Measurements from ENCODE around the gene PACRG.

The PACRG gene

GRCh38 chr6:162710936-162711335, 16.8 kb upstream of the PACRG start:
- no peak for DNase-seq

DNA sequence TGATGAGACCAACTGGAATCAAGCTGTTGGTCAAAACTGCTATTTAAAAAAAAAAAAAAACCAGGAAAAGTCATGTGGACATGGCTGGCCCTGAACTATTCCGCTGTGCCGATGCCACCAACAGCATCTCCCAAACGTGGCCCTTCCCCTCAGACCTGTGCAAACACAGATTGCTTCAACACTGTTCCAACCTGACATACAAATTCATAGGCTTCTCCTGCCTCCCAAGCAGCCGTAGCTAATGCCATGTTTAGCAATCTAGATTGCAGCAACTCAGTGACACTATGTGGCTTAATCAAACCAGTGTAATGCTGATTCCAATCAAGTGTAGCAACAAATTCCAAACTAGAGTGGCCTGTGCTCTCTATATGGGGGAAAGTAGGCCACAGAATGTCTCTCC, 16.4 kb upstream of the PACRG start:
- no peak for DNase-seq

GRCh38 chr6:162712694-162713093, 15.1 kb upstream of the PACRG start:
- no peak for DNase-seq

DNA sequence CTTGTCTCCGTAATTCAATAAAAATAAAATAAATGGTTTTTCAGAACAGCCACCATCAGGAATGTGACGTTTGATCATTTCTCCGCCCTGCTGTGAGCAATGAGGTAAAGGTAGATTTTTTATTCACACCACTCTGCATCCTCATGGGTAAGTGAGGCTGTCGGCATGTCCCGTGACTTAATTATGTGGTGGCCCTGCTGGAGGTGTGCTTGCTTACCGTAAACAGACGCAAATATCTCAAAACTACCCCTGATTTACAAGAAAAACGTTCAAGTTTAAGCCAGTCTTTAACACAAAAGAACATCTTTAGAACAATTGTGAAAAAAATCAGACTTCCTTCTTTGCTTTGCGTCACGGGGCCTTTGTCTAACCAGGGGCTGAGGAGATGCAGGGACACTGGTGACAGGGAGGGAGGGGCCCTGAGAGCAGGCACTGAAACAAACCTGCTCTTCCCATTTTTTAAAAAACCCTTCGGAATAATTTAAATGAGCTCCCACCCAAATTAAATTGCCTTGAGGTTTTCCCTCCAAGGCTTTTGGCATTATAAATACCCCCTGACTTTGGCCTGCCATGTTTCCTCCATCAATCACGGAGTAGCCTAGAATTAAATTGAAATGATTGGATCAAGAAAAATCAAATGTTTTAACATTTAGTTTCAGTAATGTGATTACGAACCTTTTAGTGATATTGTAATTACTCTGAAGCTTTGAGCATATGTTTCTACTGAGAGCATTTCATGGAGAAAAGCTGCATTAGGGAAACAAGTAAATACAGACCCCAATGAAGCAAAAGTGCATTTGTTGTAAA, 13.6 kb upstream of the PACRG start:
- no peak for DNase-seq

- no peak for DNase-seq
Measured at GRCh38 chr6:162715601-162716000, 12.2 kb upstream of the PACRG start.

DNA sequence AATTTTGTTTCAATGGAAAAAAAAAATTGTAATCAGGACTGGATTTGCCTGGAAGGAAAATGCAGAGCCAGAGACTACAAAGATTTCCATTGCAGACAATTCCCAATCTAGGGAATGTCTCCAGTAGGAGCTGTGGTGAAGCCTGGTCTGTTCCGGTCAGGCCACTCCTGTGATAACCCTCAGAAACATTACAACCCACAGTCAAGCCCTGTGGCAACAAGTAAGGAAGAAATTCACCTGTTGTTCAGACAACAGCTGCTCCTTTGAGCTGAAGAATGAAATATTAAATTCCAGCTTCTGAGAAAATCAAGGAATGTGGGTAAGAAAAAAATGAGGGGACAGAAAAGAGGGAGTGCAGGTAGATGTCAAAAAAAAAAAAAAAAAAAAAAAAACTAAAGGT, 8.2 kb upstream of the PACRG start:
- no peak for DNase-seq

GRCh38 chr6:162721404-162721687, 6.4 kb upstream of the PACRG start:
- no peak for DNase-seq

- no peak for DNase-seq
Measured at GRCh38 chr6:162722226-162722625, 5.5 kb upstream of the PACRG start.

- DNase-seq: no peak
Measured at GRCh38 chr6:162722633-162723032, 5.1 kb upstream of the PACRG start.

- no peak for DNase-seq
Measured at GRCh38 chr6:162726947-162727321, 840 bp upstream of the PACRG start.

- DNase-seq: no peak
Measured at GRCh38 chr6:162728197-162728596, 423 bp downstream of the PACRG start.

GRCh38 chr6:162728706-162729105, 932 bp downstream of the PACRG start:
- no peak for DNase-seq

DNA sequence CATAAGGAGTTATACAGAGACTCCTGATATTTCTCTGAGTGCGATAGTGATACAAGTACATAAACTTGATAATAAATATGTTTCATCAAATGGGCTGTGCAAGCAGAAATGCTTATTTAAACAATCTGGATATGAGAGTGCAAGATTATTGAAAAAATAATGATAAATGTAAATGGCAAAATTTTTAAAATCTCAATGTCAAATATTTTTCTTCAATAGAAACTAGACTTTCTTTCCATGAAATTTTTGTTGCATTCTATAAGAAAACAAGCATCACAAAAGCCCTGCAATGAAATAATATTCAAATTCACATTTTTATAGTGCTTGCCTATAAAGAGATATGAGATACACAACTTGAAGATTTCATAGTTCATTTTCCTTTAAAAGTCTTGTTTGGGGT, 2.7 kb downstream of the PACRG start:
- no peak for DNase-seq

DNA sequence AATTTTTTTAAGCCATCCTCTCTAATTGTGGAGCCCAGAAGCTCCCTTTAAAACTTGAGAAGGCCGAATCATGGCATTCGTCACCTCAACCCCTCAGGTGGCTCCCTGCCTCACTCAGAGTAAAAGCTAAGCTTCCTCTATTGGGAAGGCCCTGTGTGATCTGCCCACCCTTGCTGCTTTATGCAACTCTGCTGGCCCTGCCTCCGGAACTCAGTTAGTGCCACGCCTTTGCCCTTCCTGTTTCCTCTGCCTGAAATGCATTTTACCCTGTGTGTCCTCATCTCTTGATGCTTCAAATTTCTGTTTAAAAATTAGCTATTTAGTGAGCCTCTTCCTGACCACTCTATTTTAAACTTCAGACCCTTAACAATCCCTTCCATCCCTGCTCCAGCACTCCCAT, 5.7 kb downstream of the PACRG start:
- DNase-seq: no peak

- no peak for DNase-seq
Measured at GRCh38 chr6:162736961-162737360, 9.2 kb downstream of the PACRG start.

DNA sequence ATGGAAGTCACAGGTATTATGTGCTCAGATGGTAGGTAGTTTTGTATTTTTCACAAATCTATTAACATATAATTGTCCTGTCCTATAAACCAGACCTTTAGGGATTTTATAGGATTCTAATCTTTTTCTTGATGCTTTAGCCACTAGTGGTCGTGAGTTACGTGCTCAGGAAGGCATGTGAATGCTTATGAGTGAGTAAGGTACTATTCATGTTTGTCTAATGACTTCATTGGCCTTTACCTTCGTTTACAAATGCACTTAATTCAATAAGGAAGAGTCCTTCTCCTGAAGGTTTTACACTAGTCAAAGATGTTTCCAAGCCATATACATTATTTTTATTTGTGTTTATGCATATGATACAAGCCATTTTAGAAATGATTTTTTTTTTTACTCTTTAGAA, 23.0 kb downstream of the PACRG start:
- DNase-seq: no peak

GRCh38 chr6:162751211-162751859, 23.6 kb downstream of the PACRG start:
- no peak for DNase-seq

DNA sequence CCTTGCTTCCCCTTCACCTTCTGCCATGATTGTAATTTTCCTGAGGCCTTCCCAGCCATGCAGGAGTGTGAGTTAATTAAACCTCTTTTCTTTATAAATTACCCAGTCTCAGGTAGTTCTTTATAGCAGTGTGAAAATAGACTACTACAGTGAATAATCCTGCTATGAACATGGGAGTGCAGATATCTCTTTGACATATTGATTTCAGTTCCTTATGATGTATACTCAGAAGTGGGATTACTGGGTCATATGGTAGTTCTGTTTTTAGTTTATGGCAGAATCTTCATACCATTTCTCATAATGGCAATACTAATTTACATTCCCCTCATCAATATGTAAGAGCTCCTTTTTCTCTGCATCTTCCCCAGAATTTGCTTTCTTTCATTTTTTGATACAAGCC, 26.0 kb downstream of the PACRG start:
- no peak for DNase-seq

- no peak for DNase-seq
Measured at GRCh38 chr6:162770136-162770535, 42.4 kb downstream of the PACRG start.

DNA sequence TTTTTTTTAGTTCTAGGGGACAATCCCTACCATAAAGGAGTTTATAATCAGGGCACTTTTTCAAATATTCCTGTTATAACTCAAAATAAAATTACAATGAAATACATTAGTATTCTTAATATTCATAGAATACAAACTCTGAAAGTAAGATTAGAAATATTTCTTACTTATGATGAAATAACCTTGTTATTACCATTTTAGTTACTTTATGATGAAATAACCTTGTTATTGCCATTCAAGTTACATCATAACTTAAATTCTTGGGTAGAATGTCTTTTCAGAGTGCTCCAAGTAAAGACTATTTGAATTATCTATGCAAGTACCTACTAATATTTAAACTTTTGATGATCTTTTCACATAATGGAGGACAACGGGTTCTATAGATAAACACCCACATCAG, 43.2 kb downstream of the PACRG start:
- DNase-seq: no peak

DNA sequence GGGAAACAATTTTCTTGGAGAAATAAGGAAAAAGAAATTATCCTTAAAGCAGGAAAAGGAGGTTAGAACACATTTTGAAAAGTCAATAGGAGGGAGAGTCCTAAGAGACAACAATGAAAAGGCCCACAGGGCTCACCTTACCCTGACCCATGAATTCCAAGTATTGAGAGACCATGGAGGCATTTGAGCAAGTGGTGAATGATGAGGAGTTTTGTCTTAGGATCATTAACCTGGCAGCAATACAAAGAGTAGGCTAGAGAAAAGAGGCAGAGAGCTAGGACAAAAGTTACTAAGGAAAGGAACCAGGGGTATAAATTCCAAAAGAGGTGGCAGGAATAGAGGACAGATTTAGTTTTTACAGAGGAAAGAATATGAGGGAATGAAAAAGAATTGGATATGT, 44.7 kb downstream of the PACRG start:
- DNase-seq: no peak

DNA sequence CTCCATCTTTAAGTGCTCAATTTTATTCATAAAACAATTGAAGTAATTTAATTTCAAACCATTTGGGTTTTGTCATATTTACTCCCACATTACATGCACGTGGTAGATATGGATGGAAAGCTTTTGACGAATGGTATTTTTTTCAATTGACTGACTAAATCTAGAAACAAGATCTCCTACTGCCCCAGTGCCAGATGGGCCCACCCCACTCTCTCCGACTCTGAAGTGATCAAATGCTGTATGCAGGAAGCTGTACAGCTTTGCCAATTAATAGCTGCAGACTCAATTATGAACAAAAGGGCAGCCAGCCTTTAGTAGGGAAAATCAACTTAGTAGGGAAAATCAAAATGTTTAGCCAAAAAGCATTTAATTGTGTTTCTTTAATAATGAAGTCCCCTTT, 46.2 kb downstream of the PACRG start:
- no peak for DNase-seq

DNA sequence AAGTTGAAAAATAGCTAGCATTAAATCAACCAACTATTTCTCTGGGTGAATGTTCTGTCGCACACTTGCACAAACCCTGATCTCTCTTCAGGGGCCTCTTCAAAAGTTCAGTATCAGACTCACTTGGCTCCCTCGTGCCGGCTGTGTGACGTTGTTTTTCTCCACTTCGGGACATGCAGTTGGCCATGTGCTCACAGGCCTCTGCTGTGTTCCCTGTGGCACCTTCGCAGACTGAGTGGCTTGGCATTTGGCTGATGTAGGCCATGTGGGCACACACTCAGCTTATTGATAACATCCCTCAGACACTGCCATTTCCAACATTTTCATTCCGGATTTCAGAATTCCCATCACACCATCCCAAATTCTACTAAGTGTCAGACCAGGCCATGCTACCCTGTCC, 49.3 kb downstream of the PACRG start:
- no peak for DNase-seq

GRCh38 chr6:162778603-162779002, 50.8 kb downstream of the PACRG start:
- DNase-seq: no peak

GRCh38 chr6:162785632-162786242, 58.0 kb downstream of the PACRG start:
- no peak for DNase-seq

Measured in islet precursor cell (in vitro differentiated cells).